SH-SY5Y (cell line): Measurements from ENCODE around the gene P2RX7.

Experiments used
- GATA2 ChIP-seq: IDR thresholded peaks from 2 replicates; pipeline ENCODE4 v1.6.1; 2011; ENCODE audit warnings: mild to moderate bottlenecking, low read depth, low read length
- GATA3 ChIP-seq: IDR thresholded peaks from 2 replicates; pipeline ENCODE4 v1.6.1; 2011; ENCODE audit warnings: low read depth, mild to moderate bottlenecking, low read length, moderate library complexity

Gene P2RX7

GRCh38 chr12:121170611-121171260 lies 38.1 kb downstream of the P2RX7 start:
- TF ChIP-seq GATA2 = no peak
- no peak for TF ChIP-seq GATA3

- TF ChIP-seq GATA2 (no peak), GATA3 (no peak)
These were observed 39.5 kb downstream of the P2RX7 start for GRCh38 chr12:121172145-121172544.

GRCh38 chr12:121175383-121176119 lies 42.9 kb downstream of the P2RX7 start:
- TF ChIP-seq GATA3 = no peak
- TF ChIP-seq GATA2 = no peak

GRCh38 chr12:121176826-121177529 lies 44.3 kb downstream of the P2RX7 start:
- TF ChIP-seq GATA3 = no peak
- TF ChIP-seq GATA2 = no peak

- TF ChIP-seq GATA3 (no peak), GATA2 (no peak)
These were observed 48.5 kb downstream of the P2RX7 start for GRCh38 chr12:121181181-121181580.

GRCh38 chr12:121182222-121182893 lies 49.7 kb downstream of the P2RX7 start:
- no peak for TF ChIP-seq GATA2
- TF ChIP-seq GATA3 = no peak

GRCh38 chr12:121184425-121184824 lies 51.7 kb downstream of the P2RX7 start:
- TF ChIP-seq GATA2 = no peak
- no peak for TF ChIP-seq GATA3

GRCh38 chr12:121184984-121185889 lies 52.6 kb downstream of the P2RX7 start:
- TF ChIP-seq GATA2 = no peak
- TF ChIP-seq GATA3 = no peak

- TF ChIP-seq GATA3 = no peak
- no peak for TF ChIP-seq GATA2
These were observed 54.1 kb downstream of the P2RX7 start for GRCh38 chr12:121186826-121187225.

GRCh38 chr12:121187501-121187900 lies 54.8 kb downstream of the P2RX7 start:
- TF ChIP-seq GATA2 (no peak), GATA3 (no peak)

- no peak for TF ChIP-seq GATA2
- no peak for TF ChIP-seq GATA3
These were observed 55.6 kb downstream of the P2RX7 start for GRCh38 chr12:121188227-121188626.

- TF ChIP-seq GATA2 = no peak
- no peak for TF ChIP-seq GATA3
These were observed 56.5 kb downstream of the P2RX7 start for GRCh38 chr12:121189131-121189530.

- no peak for TF ChIP-seq GATA3
These were observed 57.0 kb downstream of the P2RX7 start for GRCh38 chr12:121189619-121190155.

- no peak for TF ChIP-seq GATA2
- no peak for TF ChIP-seq GATA3
These were observed 57.9 kb downstream of the P2RX7 start for GRCh38 chr12:121190523-121191031.
